Activated T-cell treated with anti-CD3 and anti-CD28 coated beads for 48 hours (primary cell): ENCODE measurements around the gene KIF3B.
"Not testable (repeated sequence)": the region's sequence is repeated elsewhere in the genome, so short reads cannot be mapped to it uniquely, and the experiment has no call there.

Experiments used
- DNase-seq: peaks from one replicate; pipeline ENCODE4 v3.0.0-alpha.2; 2020; ENCODE audit warnings: low read depth

The KIF3B gene

GRCh38 chr20:32296412-32296811 lies 19.0 kb downstream of the KIF3B start:
- DNase-seq, result no peak

DNA sequence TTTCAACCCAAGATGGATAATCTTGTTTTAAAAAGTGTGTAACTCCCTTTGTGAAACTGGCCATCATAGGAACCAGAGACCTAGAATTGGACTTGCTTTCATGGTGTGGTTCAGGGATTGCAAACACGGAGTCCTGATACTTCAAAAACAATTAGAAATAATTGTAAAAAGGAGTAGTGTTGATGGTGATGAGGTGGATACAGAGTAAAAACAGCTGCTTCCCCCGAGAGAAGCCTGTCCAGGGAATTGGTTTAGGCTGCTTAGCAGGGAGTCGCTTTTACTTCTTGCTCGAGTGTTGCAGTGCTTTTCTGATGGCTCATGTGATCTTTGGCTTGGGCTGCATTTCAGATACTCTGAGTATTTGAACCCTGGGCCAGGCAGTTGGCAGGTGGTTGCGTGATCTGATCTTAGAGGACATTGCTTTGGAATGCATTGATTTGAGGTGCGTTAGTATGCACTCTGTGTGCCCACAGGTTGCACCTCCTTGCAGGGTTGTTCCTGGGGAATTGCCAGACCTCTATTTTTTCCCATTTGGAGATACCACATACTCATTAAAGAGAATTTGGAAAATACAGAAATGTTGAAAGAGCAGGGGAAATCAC lies 19.5 kb downstream of the KIF3B start:
- no peak for DNase-seq

DNA sequence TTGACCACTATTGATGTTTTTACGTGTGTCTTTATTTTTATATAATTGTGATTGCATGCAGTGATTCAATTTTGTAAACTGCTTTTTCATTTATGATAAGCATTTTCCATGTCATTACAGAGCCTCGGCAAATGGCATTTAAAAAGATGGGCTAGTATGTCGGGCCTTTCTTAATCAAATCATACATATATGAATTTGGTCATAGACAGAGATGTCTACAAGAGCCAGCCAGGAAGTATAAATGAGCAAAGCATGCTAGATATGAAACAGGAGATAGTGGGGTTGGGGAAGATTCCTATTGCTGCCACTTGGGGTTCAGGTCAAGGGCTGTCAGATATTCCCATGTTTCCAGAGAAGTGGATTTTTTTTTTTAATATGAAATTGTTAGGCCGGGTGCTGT lies 20.0 kb downstream of the KIF3B start:
- no peak for DNase-seq

GRCh38 chr20:32300647-32301046 lies 23.2 kb downstream of the KIF3B start:
- no peak for DNase-seq

- no peak for DNase-seq
Measured at GRCh38 chr20:32301719-32302506, 24.5 kb downstream of the KIF3B start.

GRCh38 chr20:32302507-32302872 lies 25.0 kb downstream of the KIF3B start:
- no peak for DNase-seq

GRCh38 chr20:32304131-32304746 lies 26.8 kb downstream of the KIF3B start:
- no peak for DNase-seq

DNA sequence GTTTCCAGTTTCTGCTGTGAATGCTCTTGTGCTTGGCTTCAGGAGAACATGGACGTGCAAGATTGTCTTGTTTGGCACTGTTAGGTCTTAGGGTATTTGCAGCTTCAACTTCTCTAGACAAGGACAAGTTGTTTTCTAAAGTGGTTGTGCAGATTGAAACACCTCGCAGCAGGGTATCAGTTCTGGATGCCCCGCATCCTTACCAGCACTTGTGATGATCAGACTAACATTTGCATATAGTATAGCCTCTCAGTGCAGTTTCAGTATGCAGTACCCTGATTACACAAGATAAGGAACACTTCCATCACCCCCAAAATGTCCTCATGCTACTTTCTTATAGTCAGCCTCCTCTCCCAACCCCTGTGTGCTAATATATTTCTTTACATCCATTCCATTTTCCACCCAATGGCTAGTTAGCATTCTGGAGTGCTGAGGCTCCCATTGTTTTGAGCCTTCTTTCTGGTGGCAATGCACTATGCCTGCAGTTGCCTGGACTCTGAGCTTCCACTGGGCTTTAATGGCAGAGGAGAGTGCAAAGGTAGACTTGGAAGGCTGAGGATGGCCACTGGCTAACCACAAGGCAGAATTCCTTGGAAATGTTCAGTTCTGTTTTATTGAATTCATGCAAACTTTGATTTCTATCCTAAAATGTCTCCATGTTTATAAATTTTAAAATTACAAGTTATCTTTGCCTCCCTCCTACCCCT lies 35.4 kb downstream of the KIF3B start:
- DNase-seq, result no peak

GRCh38 chr20:32314768-32315167 lies 37.3 kb downstream of the KIF3B start:
- DNase-seq, result no peak

DNA sequence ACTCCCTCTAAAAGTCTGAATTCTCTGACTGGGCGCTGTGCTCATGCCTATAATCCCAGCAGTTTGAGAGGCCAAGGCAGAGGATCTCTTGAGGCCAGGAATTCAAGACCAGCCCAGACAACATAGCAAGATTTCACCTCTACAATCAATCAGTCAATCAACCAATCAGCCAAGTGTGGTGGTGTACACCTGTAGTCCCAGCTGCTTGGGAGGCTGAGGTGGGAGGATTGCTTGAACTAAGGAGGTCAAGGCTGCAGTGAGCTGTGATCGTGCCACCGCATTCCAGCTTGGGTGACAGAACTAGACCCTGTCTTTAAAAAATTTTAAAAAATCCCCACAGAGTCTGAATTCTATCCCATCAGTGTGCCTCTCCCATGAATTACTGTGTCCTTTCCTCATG lies 37.9 kb downstream of the KIF3B start:
- no peak for DNase-seq

DNA sequence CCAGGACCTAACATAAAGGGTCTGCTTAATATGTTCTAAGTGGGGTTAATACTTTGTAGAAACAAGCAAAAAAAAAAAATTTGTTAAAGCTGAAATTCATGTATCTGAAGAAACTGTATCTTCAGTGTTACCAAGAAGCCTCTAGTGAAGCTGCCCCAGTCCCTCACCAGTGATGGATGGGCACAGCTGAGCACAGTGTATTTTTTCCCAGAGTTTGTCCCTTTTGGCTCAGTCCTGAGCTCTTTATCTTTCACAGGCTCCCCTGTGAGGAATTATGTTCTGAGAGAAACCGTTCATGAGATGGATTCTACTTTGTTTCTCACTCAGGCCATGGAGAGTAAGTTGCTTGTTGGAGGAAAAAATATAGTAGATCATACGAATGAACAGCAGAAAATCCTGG lies 38.4 kb downstream of the KIF3B start:
- no peak for DNase-seq

- DNase-seq, result no peak
Measured at GRCh38 chr20:32316667-32317066, 39.2 kb downstream of the KIF3B start.

GRCh38 chr20:32319100-32319499 lies 41.6 kb downstream of the KIF3B start:
- DNase-seq, result no peak

GRCh38 chr20:32320305-32320704 lies 42.9 kb downstream of the KIF3B start:
- no peak for DNase-seq

GRCh38 chr20:32321390-32321789 lies 43.9 kb downstream of the KIF3B start:
- DNase-seq, result no peak

DNA sequence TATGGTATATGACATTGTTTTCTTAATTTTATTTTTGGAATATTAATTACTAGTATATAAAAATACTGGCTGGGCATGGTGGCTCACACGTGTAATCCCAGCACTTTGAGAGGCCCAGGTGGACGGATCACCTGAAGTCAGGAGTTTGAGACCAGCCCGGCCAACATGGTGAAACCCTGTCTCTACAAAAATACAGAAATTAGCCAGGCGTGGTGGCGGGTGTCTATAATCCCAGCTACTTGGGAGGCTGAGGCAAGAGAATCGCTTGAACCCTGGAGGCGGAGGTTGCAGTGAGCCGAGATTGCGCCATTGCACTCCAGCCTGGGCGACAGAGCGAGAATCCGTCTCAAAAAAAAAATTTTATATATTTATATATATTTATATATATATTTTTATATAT lies 44.8 kb downstream of the KIF3B start:
- DNase-seq, result not testable (repeated sequence)

GRCh38 chr20:32323761-32324160 lies 46.3 kb downstream of the KIF3B start:
- not testable (repeated sequence) for DNase-seq

DNA sequence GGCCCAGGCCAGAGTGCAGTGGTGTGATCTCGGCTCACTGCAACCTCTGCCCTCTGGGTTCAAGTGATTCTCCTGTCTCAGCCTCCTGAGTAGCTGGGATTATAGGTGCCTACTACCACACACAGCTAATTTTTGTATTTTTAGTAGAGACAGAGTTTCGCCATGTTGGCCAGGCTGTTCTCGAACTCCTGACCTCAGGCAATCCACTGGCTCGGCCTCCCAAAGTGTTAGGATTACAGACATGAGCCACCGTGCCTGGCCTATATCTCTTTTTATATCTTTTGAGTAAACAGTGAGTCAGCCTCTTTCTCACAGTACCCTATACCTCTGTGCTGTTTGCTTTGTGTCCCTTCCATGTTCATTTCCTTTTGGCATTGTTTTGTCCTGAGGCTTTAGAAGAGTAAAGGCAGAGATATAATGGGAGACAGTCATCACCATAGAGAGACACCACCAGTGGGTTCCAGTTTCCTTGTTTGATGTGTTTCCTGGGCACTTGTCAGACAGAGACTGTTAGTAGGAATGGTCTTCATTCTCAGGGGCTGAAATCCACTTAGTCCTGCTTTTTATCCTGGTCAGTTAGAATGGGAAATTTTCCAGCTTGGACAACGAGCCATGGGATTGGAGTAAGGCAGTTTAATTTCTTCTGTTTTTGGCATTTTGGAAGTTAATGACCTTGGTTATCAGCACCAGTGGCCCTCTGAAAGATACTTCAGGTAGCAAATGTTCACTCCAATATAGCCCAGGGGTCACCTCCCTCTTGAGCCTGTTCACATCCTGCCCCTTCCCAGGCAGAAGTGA lies 48.5 kb downstream of the KIF3B start:
- DNase-seq, result no peak

- no peak for DNase-seq
Measured at GRCh38 chr20:32326504-32326845, 49.0 kb downstream of the KIF3B start.

DNA sequence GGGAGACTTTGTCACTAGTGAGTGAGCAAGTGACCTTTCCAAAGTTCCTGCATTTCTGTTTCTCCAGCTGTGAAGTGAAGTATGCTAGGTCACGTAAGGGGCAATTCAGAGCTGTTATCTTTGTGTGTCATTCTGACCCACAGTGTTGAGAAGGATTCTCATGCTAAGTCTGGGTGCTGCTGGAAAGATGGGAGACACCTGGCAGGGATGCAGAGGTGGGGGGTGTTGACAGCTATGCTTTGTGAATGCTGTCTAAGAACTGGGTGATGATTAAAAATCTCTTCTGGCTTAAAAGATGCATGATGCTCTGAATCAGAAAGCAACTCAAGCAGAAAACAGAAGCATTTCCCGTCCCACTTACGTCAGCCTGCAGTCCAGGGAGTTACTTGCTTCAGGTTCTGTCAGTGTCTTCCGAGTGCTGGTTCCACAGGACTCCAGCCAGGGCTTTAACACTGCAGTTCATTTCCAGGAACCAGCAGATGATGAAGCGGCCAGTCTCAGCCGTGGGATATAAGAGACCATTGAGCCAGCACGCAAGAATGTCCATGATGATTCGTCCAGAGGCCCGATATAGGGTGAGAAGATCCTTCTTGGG lies 49.7 kb downstream of the KIF3B start:
- no peak for DNase-seq

- DNase-seq, result no peak
Measured at GRCh38 chr20:32329817-32330554, 52.5 kb downstream of the KIF3B start.
